IMR-90 (cell line): ENCODE measurements around the gene PHF3. TPM values are rescaled to one million over a fixed set of nuclear protein-coding genes. Genes with fewer than 3 reads are reported as not detected.

Source experiments
- ATAC-seq: fragments of 200-7000 bp; cut with Tn5 transposase; 2 replicates; pipeline ENCODE4 v1.9.1; 2020; ENCODE audit warnings: low read depth, mild to moderate bottlenecking, moderate library complexity
- BruUV-seq: library from RNA; stranded (reverse); fragments of 400-500 nt; replicated peaks from 2 replicates; lab custom pipeline; 2021; lab: Mats Ljungman, UMichigan
- CTCF ChIA-PET: fragments of 300-600 bp; formaldehyde crosslinking; extraction: SDS; loops from one replicate; lab custom pipeline; 2021; ENCODE audit warnings: antibody characterized with exemption; lab: Yijun Ruan, JAX
- POLR2A ChIA-PET: fragments of 300-600 bp; sonication (Branson Sonifier 250); formaldehyde crosslinking; loops from one replicate; lab custom pipeline; 2022; ENCODE audit warnings: antibody characterized with exemption; ENCODE audit not compliant: unreplicated experiment; lab: Charles Lee
- DNase-seq: peaks from one replicate; pipeline ENCODE4 v3.0.0; 2013
- H2AFZ ChIP-seq: replicated peaks from 2 replicates; pipeline ENCODE3; 2013; ENCODE audit warnings: low read length, mild to moderate bottlenecking; ENCODE audit not compliant: poor library complexity
- H2AK5ac ChIP-seq: 2 replicates; pipeline ENCODE4 v1.6.1; 2013; ENCODE audit warnings: low read depth, low read length, inconsistent platforms
- H2AK9ac ChIP-seq: replicated peaks from 2 replicates; pipeline ENCODE3; 2013; ENCODE audit warnings: mild to moderate bottlenecking, low read depth, low read length, moderate library complexity; ENCODE audit not compliant: poor library complexity
- H2BK120ac ChIP-seq: 2 replicates; pipeline ENCODE4 v1.6.1; 2013; ENCODE audit warnings: low read depth, low read length, inconsistent platforms
- H2BK15ac ChIP-seq: 3 replicates; pipeline ENCODE4 v1.6.1; 2013; ENCODE audit warnings: low read depth, low read length, inconsistent platforms
- H2BK20ac ChIP-seq: 2 replicates; pipeline ENCODE4 v1.6.1; 2013; ENCODE audit warnings: low read depth, mild to moderate bottlenecking, inconsistent platforms, low read length, moderate library complexity
- H2BK5ac ChIP-seq: 2 replicates; pipeline ENCODE4 v1.6.1; 2013; ENCODE audit warnings: mild to moderate bottlenecking, low read depth, low read length, inconsistent platforms; ENCODE audit not compliant: poor library complexity, severe bottlenecking
- H3K14ac ChIP-seq: replicated peaks from 2 replicates; pipeline ENCODE4 v1.6.1; 2013; ENCODE audit warnings: low read depth, low read length, inconsistent platforms
- H3K18ac ChIP-seq: 2 replicates; pipeline ENCODE4 v1.6.1; 2013; ENCODE audit warnings: low read depth, low read length, control low read depth
- H3K23ac ChIP-seq: 2 replicates; pipeline ENCODE4 v1.6.1; 2013; ENCODE audit warnings: low read depth, low read length, inconsistent platforms
- H3K27ac ChIP-seq: 2 replicates; pipeline ENCODE4 v1.5.1; 2013; ENCODE audit warnings: mild to moderate bottlenecking, control low read depth, low read length; ENCODE audit not compliant: insufficient read depth
- H3K27me3 ChIP-seq: 2 replicates; pipeline ENCODE4 v1.6.1; 2013; ENCODE audit warnings: low read length; ENCODE audit not compliant: control insufficient read depth, insufficient read depth
- H3K36me3 ChIP-seq: 2 replicates; pipeline ENCODE4 v1.6.1; 2013; ENCODE audit warnings: low read length, mixed read lengths; ENCODE audit not compliant: control insufficient read depth, insufficient read depth
- H3K4ac ChIP-seq: 2 replicates; pipeline ENCODE4 v1.6.1; 2013; ENCODE audit warnings: low read depth, low read length, inconsistent platforms
- H3K4me1 ChIP-seq: 2 replicates; pipeline ENCODE4 v1.6.1; 2013; ENCODE audit warnings: low read length, mixed read lengths; ENCODE audit not compliant: control insufficient read depth, insufficient read depth
- H3K4me2 ChIP-seq: 2 replicates; pipeline ENCODE4 v1.6.1; 2013; ENCODE audit warnings: low read depth, mild to moderate bottlenecking, control low read depth, low read length, moderate library complexity
- H3K4me3 ChIP-seq: 2 replicates; pipeline ENCODE4 v1.5.1; 2013; ENCODE audit warnings: low read depth, mild to moderate bottlenecking, control low read depth, low read length, moderate library complexity; ENCODE audit not compliant: insufficient read depth
- H3K56ac ChIP-seq: 2 replicates; pipeline ENCODE4 v1.6.1; 2013; ENCODE audit warnings: low read length, inconsistent platforms; ENCODE audit not compliant: insufficient read depth; ENCODE audit errors: extremely low read depth
- H3K79me1 ChIP-seq, 2 experiments: 2 replicates each; pipeline ENCODE4 v1.6.1; 2013; ENCODE audit warnings: low read length in 2 of 2, inconsistent platforms in 1 of 2, low read depth in 1 of 2
- H3K9ac ChIP-seq: 2 replicates; pipeline ENCODE4 v1.6.1; 2013; ENCODE audit warnings: low read depth, low read length, control low read depth
- H3K9me1 ChIP-seq: 2 replicates; pipeline ENCODE4 v1.6.1; 2013; ENCODE audit warnings: low read length, inconsistent platforms; ENCODE audit not compliant: insufficient read depth
- H3K9me3 ChIP-seq: 2 replicates; pipeline ENCODE4 v1.6.1; 2013; ENCODE audit warnings: low read length; ENCODE audit not compliant: control insufficient read depth, insufficient read depth
- H4K20me1 ChIP-seq: 2 replicates; pipeline ENCODE4 v1.6.1; 2013; ENCODE audit warnings: low read length, inconsistent platforms; ENCODE audit not compliant: insufficient read depth
- H4K5ac ChIP-seq: 2 replicates; pipeline ENCODE4 v1.6.1; 2013; ENCODE audit warnings: mild to moderate bottlenecking, low read depth, low read length, control low read depth
- H4K8ac ChIP-seq, 2 experiments: 2 replicates each; pipeline ENCODE4 v1.6.1; 2013; ENCODE audit warnings: low read depth in 2 of 2, low read length in 2 of 2, control low read depth in 1 of 2, inconsistent platforms in 1 of 2
- H4K91ac ChIP-seq: 2 replicates; pipeline ENCODE4 v1.6.1; 2013; ENCODE audit warnings: low read depth, low read length, inconsistent platforms; ENCODE audit not compliant: insufficient read depth
- FOS ChIP-seq: fragments of 150-350 bp; IDR thresholded peaks from 2 replicates; pipeline ENCODE4 v1.6.1; 2016; ENCODE audit warnings: low read depth, low read length
- RCOR1 ChIP-seq: IDR thresholded peaks from 2 replicates; pipeline ENCODE4 v1.6.1; 2012; ENCODE audit warnings: mild to moderate bottlenecking, low read length, improper control_type of control experiment; ENCODE audit not compliant: insufficient replicate concordance
- WGBS, 2 experiments: methylation state at CpG; one replicate each; pipeline versions ENCODE4 v1.1.5 to v1.1.7; 2013; ENCODE audit warnings: missing lambda C conversion rate in 2 of 2; ENCODE audit not compliant: insufficient read length in 1 of 2; ENCODE audit errors: extremely low coverage in 2 of 2; 5-methylcytosine and 5-hydroxymethylcytosine counted together
- dilution Hi-C: fragments of 300-500 bp; cut with HindIII; formaldehyde crosslinking; loops from one replicate; pipeline ENCODE4 v1.14.3; 2018; ENCODE audit warnings: low sequenced_read_pairs; ENCODE audit not compliant: unreplicated experiment
- in situ Hi-C: fragments of 300-500 bp; cut with MboI; formaldehyde crosslinking; loops from 3 replicates; pipeline ENCODE4 v1.14.3; 2019; ENCODE audit warnings: low sequenced_read_pairs, inconsistent platforms, mixed read lengths
- intact Hi-C: fragments of 100-400 bp; cut with micrococcal nuclease; formaldehyde crosslinking; loops from 2 replicates; pipeline ENCODE4 v1.10.0; 2022
- polyA plus RNA-seq, 3 experiments: library from polyadenylated mRNA; depleted of rRNA; stranded (reverse); fragments of >200 nt; gene quantifications; 2 replicates each; pipeline ENCODE4 v1.2.3, GENCODE V29; 2012; ENCODE audit warnings: low replicate concordance in 1 of 3
- total RNA-seq: library from RNA; depleted of rRNA; stranded (reverse); fragments of >200 nt; gene quantifications from 2 replicates; pipeline ENCODE4 v1.2.3, GENCODE V29; 2012

Gene PHF3
- total and polyA plus RNA-seq, 2 of the 4 experiments (the other 2 are of a cell fraction), result 5.6 to 27.8 TPM

- no TSS peak for BruUV-seq
- no peak overlapping the region for H3K14ac ChIP-seq
- dilution Hi-C loops, result no loop called here
Measured at GRCh38 chr6:63740709-63741108, 105.1 kb downstream of the PHF3 start.

More at GRCh38 chr6:63740709-63741108, 105.1 kb downstream of the PHF3 start:
- Histone ChIP-seq H3K27me3 (peaks cover 4% of the 10 kb centered on the region; the same call in 1 of the 2 replicates), H3K4ac (no peak overlapping the region), H3K4me2 (no peak overlapping the region), H2BK15ac (no peak overlapping the region), H3K4me3 (no peak overlapping the region), H2BK5ac (no peak overlapping the region), H2AK5ac (no peak overlapping the region), H4K20me1 (no peaks in the 10 kb centered on the region), H3K4me1 (no peaks in the 10 kb centered on the region), H3K9me3 (no peaks in the 10 kb centered on the region), H4K5ac (no peak overlapping the region), H3K79me1 (no peaks in the 10 kb centered on the region), H2AFZ (no peak overlapping the region), H2BK120ac (no peak overlapping the region), H3K23ac (no peak overlapping the region), H4K8ac (no peak overlapping the region), H2AK9ac (no peak overlapping the region), H2BK20ac (no peak overlapping the region), H3K56ac (no peak overlapping the region), H3K18ac (no peak overlapping the region), H3K9ac (no peak overlapping the region), H3K36me3 (no peaks in the 10 kb centered on the region), H4K91ac (no peak overlapping the region), H3K9me1 (no peaks in the 10 kb centered on the region; the same call in 1 of the 2 replicates), H3K27ac (no peak overlapping the region)
- ATAC-seq, result peak; percentile 40
- POLR2A ChIA-PET, result no interaction called here
- TF ChIP-seq RCOR1 (no peak), FOS (peak; percentile 45; the same call in 1 of the 2 replicates)
- CTCF ChIA-PET, result no interaction called here
- intact Hi-C loops (no loop called here), in situ Hi-C loops (no loop called here)
- WGBS, 2 experiments, result no CpG with 5 or more reads among the region's 2 CpGs
- peak; percentile 78 for DNase-seq
